ENCODE data around the gene AP5Z1. TPM values are rescaled to one million over a fixed set of nuclear protein-coding genes. Genes with fewer than 3 reads are reported as not detected.

The AP5Z1 gene
- polyA plus RNA-seq, 1 of the 3 experiments (the other 2 are of a cell fraction), result 29.5 TPM

DNA sequence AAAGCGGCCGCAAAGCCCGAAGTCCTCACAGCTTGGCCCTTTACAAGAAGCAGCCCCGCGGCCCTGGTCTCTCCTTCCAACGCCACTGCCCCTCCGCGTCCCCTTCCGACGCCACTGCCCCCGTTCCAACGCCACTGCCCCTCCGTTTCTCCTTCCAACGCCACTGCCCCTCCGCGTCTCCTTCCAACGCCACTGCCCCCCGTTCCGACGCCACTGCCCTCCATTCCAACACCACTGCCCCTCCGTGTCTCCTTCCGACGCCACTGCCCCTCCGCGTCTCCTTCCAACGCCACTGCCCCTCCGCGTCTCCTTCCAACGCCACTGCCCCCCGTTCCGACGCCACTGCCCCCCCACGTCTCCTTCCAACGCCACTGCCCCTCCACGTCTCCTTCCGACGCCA is 33.1 kb downstream of the AP5Z1 start:
- Histone ChIP-seq H3K4me2 (no peak overlapping the region), H2AFZ (ENCODE audit: low read depth) (no peak overlapping the region), H3K36me3 (replicated peaks in 1 of 2; ENCODE audit: control insufficient read depth in 1 of 2, insufficient read depth in 2 of 2, low read length in 1 of 2) (no peaks in the 10 kb centered on the region), H4K20me1 (ENCODE audit: insufficient read depth) (no peaks in the 10 kb centered on the region), H3F3A (replicated peaks; ENCODE audit: insufficient read depth) (peaks cover 3% of the 10 kb centered on the region), H3K9ac (no peak overlapping the region), H3K27ac (ENCODE audit: low read depth in 2 of 2, low read length in 1 of 2) (no peak overlapping the region), H3K4me3 (ENCODE audit: low read depth in 2 of 2, low read length in 1 of 2) (no peak overlapping the region), H3K9me3 (no peaks in the 10 kb centered on the region), H3K79me2 (ENCODE audit: insufficient read depth) (no peaks in the 10 kb centered on the region), H3K9me2 (no peaks in the 10 kb centered on the region), H3K4me1 (ENCODE audit: control insufficient read depth in 1 of 2, insufficient read depth in 2 of 2, low read depth in 1 of 2, low read length in 1 of 2) (no peaks in the 10 kb centered on the region), H3K27me3 (ENCODE audit: insufficient read depth) (no peaks in the 10 kb centered on the region)
- no peak for DNase-seq
- CTCF ChIA-PET, result interaction anchor here (1.0 to 2.5 kb wide), 3 partner anchors 10 to 22 kb away, joined by 4 to 19 read pairs (median 6); no protein-coding TSS in a partner anchor
- TF ChIP-seq JUND (IDR thresholded peaks at IDR 0.05), result no peak
- TF ChIP-seq, protein P1, sequence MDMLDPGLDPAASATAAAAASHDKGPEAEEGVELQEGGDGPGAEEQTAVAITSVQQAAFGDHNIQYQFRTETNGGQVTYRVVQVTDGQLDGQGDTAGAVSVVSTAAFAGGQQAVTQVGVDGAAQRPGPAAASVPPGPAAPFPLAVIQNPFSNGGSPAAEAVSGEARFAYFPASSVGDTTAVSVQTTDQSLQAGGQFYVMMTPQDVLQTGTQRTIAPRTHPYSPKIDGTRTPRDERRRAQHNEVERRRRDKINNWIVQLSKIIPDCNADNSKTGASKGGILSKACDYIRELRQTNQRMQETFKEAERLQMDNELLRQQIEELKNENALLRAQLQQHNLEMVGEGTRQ (IDR thresholded peaks at IDR 0.05; ENCODE audit: borderline replicate concordance, low read depth, low read length), result no peak
- TF ChIP-seq TAF1 (IDR thresholded peaks at IDR 0.05; ENCODE audit: borderline replicate concordance, low read depth, low read length), result no peak
- TF ChIP-seq GABPA (IDR thresholded peaks at IDR 0.05; ENCODE audit: low read depth), result no peak
- TF ChIP-seq RAD21 (IDR thresholded peaks at IDR 0.05; ENCODE audit: low read length), result no peak
- TF ChIP-seq NFIC (IDR thresholded peaks at IDR 0.05; ENCODE audit: borderline replicate concordance), result no peak
- TF ChIP-seq, protein P2, sequence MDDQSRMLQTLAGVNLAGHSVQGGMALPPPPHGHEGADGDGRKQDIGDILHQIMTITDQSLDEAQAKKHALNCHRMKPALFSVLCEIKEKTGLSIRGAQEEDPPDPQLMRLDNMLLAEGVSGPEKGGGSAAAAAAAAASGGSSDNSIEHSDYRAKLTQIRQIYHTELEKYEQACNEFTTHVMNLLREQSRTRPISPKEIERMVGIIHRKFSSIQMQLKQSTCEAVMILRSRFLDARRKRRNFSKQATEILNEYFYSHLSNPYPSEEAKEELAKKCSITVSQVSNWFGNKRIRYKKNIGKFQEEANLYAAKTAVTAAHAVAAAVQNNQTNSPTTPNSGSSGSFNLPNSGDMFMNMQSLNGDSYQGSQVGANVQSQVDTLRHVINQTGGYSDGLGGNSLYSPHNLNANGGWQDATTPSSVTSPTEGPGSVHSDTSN (IDR thresholded peaks at IDR 0.05), result no peak
- TF ChIP-seq RFX5 (IDR thresholded peaks at IDR 0.05; ENCODE audit: low read length), result no peak
- TF ChIP-seq NRF1 (IDR thresholded peaks at IDR 0.05; ENCODE audit: low read depth, low read length), result no peak
- no peak for TF ChIP-seq RXRA (IDR thresholded peaks at IDR 0.05; ENCODE audit: borderline replicate concordance, low read depth)
- TF ChIP-seq, protein P3, sequence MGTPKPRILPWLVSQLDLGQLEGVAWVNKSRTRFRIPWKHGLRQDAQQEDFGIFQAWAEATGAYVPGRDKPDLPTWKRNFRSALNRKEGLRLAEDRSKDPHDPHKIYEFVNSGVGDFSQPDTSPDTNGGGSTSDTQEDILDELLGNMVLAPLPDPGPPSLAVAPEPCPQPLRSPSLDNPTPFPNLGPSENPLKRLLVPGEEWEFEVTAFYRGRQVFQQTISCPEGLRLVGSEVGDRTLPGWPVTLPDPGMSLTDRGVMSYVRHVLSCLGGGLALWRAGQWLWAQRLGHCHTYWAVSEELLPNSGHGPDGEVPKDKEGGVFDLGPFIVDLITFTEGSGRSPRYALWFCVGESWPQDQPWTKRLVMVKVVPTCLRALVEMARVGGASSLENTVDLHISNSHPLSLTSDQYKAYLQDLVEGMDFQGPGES (IDR thresholded peaks at IDR 0.05; ENCODE audit: low read depth, low read length), result no peak
- WGBS (ENCODE audit: low lambda C conversion rate), result 95% methylated on average over 37 of the region's 37 CpGs
- POLR2A ChIA-PET, result no interaction called here

DNA sequence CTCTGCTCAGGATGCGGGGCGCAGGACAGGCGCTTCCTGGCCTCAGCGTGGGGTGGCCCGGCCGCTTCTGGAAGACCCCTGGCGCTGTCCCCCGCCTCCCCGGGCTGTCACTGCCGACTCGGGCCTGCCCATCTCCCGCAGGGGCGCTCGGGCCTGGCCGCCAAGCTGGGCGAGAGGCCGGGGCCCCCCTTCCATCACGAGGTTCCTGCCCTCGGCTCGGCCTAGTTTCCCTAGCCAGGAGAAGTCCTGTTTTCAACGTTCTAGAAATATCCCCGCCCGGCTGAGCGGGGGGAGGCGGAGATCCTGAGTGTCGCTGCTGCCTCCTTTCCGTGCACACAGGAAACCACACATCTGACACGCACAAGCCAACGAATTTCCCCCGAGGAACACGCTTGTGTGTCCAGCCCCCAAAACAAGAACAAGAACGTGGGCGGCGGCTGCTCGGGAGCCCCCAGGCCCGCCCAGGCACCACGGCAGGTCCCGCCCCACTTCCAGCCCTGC is 33.7 kb downstream of the AP5Z1 start:
- CTCF ChIA-PET, result interaction anchor here (1.2 to 2.5 kb wide), 3 partner anchors 11 to 75 kb away, joined by 6 to 19 read pairs (median 7); partner anchors contain the start of gene RADIL
- Histone ChIP-seq H3K4me3 (ENCODE audit: low read depth in 2 of 2, low read length in 1 of 2) (no peak overlapping the region), H3K9ac (no peak overlapping the region), H3K79me2 (ENCODE audit: insufficient read depth) (no peaks in the 10 kb centered on the region), H3K9me3 (no peaks in the 10 kb centered on the region), H2AFZ (ENCODE audit: low read depth) (no peak overlapping the region), H3F3A (replicated peaks; ENCODE audit: insufficient read depth) (peaks cover 3% of the 10 kb centered on the region), H3K27me3 (ENCODE audit: insufficient read depth) (no peaks in the 10 kb centered on the region), H3K4me2 (no peak overlapping the region), H3K27ac (ENCODE audit: low read depth in 2 of 2, low read length in 1 of 2) (no peak overlapping the region), H4K20me1 (ENCODE audit: insufficient read depth) (no peaks in the 10 kb centered on the region), H3K9me2 (no peaks in the 10 kb centered on the region), H3K36me3 (replicated peaks in 1 of 2; ENCODE audit: control insufficient read depth in 1 of 2, insufficient read depth in 2 of 2, low read length in 1 of 2) (no peaks in the 10 kb centered on the region), H3K4me1 (ENCODE audit: control insufficient read depth in 1 of 2, insufficient read depth in 2 of 2, low read depth in 1 of 2, low read length in 1 of 2) (no peaks in the 10 kb centered on the region)
- WGBS (ENCODE audit: low lambda C conversion rate), result 94% methylated on average over 38 of the region's 38 CpGs
- POLR2A ChIA-PET, result no interaction called here
- DNase-seq, result no peak
- TF ChIP-seq SIN3A (IDR thresholded peaks at IDR 0.05; ENCODE audit: borderline replicate concordance, low read depth, low read length), result no peak
- no peak for TF ChIP-seq JUND (IDR thresholded peaks at IDR 0.05)
- TF ChIP-seq, protein P4, sequence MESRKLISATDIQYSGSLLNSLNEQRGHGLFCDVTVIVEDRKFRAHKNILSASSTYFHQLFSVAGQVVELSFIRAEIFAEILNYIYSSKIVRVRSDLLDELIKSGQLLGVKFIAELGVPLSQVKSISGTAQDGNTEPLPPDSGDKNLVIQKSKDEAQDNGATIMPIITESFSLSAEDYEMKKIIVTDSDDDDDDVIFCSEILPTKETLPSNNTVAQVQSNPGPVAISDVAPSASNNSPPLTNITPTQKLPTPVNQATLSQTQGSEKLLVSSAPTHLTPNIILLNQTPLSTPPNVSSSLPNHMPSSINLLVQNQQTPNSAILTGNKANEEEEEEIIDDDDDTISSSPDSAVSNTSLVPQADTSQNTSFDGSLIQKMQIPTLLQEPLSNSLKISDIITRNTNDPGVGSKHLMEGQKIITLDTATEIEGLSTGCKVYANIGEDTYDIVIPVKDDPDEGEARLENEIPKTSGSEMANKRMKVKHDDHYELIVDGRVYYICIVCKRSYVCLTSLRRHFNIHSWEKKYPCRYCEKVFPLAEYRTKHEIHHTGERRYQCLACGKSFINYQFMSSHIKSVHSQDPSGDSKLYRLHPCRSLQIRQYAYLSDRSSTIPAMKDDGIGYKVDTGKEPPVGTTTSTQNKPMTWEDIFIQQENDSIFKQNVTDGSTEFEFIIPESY (IDR thresholded peaks at IDR 0.05; ENCODE audit: borderline replicate concordance, low read depth), result no peak
- TF ChIP-seq, protein P5, sequence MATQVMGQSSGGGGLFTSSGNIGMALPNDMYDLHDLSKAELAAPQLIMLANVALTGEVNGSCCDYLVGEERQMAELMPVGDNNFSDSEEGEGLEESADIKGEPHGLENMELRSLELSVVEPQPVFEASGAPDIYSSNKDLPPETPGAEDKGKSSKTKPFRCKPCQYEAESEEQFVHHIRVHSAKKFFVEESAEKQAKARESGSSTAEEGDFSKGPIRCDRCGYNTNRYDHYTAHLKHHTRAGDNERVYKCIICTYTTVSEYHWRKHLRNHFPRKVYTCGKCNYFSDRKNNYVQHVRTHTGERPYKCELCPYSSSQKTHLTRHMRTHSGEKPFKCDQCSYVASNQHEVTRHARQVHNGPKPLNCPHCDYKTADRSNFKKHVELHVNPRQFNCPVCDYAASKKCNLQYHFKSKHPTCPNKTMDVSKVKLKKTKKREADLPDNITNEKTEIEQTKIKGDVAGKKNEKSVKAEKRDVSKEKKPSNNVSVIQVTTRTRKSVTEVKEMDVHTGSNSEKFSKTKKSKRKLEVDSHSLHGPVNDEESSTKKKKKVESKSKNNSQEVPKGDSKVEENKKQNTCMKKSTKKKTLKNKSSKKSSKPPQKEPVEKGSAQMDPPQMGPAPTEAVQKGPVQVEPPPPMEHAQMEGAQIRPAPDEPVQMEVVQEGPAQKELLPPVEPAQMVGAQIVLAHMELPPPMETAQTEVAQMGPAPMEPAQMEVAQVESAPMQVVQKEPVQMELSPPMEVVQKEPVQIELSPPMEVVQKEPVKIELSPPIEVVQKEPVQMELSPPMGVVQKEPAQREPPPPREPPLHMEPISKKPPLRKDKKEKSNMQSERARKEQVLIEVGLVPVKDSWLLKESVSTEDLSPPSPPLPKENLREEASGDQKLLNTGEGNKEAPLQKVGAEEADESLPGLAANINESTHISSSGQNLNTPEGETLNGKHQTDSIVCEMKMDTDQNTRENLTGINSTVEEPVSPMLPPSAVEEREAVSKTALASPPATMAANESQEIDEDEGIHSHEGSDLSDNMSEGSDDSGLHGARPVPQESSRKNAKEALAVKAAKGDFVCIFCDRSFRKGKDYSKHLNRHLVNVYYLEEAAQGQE (IDR thresholded peaks at IDR 0.05; ENCODE audit: low read depth, low read length), result no peak
- TF ChIP-seq GABPA (IDR thresholded peaks at IDR 0.05; ENCODE audit: low read depth), result no peak
- TF ChIP-seq FOSL2 (IDR thresholded peaks at IDR 0.05; ENCODE audit: borderline replicate concordance, low read depth), result no peak
- TF ChIP-seq NRF1 (IDR thresholded peaks at IDR 0.05; ENCODE audit: low read depth, low read length), result no peak
- no peak for TF ChIP-seq FOXJ3 (CRISPR knock-in tag; IDR thresholded peaks at IDR 0.05)

Data from SK-N-SH (cell line).